ENCODE measurements around the gene EVL. TPM values are rescaled to one million over a fixed set of nuclear protein-coding genes. Genes with fewer than 3 reads are reported as not detected.

EVL gene
- total and polyA plus RNA-seq, 2 of the 8 experiments (the other 6 are each of a cell fraction or from before 2014, with no cell fraction given), result 30.7 to 64.6 TPM

GRCh38 chr14:100092832-100093231, 27.6 kb downstream of the EVL start:
- no peak overlapping the region for H3K4me3 ChIP-seq (ENCODE audit: extremely low read depth in 1 of 4, insufficient read depth in 2 of 4, low read depth in 3 of 4, low read length in 4 of 4)
- TF ChIP-seq RXRA (IDR thresholded peaks at IDR 0.05; ENCODE audit: insufficient read depth, low read depth, low read length) (no peak), KDM1A (IDR thresholded peaks at IDR 0.05; ENCODE audit: borderline replicate concordance, low read length) (no peak), PHF8 (conservative IDR thresholded peaks at IDR 0.05; ENCODE audit: low read depth, low read length) (no peak), RNF2 (IDR thresholded peaks at IDR 0.05; ENCODE audit: borderline replicate concordance, low read depth, low read length, missing control alignments, poor library complexity, severe bottlenecking) (no peak), CBX8 (IDR thresholded peaks at IDR 0.05; ENCODE audit: borderline replicate concordance, low read depth, low read length) (no peak), TBP (IDR thresholded peaks at IDR 0.05; ENCODE audit: low read depth, low read length) (no peak), CREB1 (IDR thresholded peaks at IDR 0.05) (no peak), RBBP5 (IDR thresholded peaks at IDR 0.05; ENCODE audit: borderline replicate concordance, low read depth, low read length) (no peak), RAD21 (IDR thresholded peaks at IDR 0.05 in 1 of 2, conservative IDR thresholded peaks at IDR 0.05 in 1 of 2; ENCODE audit: low read depth in 2 of 2, low read length in 2 of 2) (no peak), EP300 (IDR thresholded peaks at IDR 0.05; ENCODE audit: borderline replicate concordance in 1 of 2, low read depth in 2 of 2, low read length in 2 of 2) (no peak), FOSL1 (IDR thresholded peaks at IDR 0.05; ENCODE audit: insufficient read depth, low read depth, low read length) (no peak), GABPA (IDR thresholded peaks at IDR 0.05; ENCODE audit: borderline replicate concordance, insufficient read depth, low read length) (no peak)

More at GRCh38 chr14:100092832-100093231, 27.6 kb downstream of the EVL start:
- Histone ChIP-seq H3K4me2 (ENCODE audit: insufficient read depth in 1 of 2, low read depth in 2 of 2, low read length in 2 of 2) (no peak overlapping the region), H4K5ac (ENCODE audit: insufficient read length, low read depth, low read length) (no peak overlapping the region), H3K79me2 (ENCODE audit: control insufficient read depth in 1 of 2, insufficient read depth in 2 of 2, low read length in 2 of 2) (no peaks in the 10 kb centered on the region), H3K9me3 (ENCODE audit: insufficient read depth in 2 of 2, low read depth in 1 of 2, low read length in 1 of 2) (no peaks in the 10 kb centered on the region), H3K23me2 (ENCODE audit: low read depth, low read length) (no peaks in the 10 kb centered on the region), H2BK15ac (ENCODE audit: low read length) (no peak overlapping the region), H3K27me3 (replicated peaks in 1 of 4; ENCODE audit: control insufficient read depth in 3 of 4, extremely low read depth in 1 of 4, insufficient read depth in 3 of 4, low read length in 3 of 4) (no peaks in the 10 kb centered on the region), H3K36me3 (ENCODE audit: control insufficient read depth in 2 of 4, insufficient read depth in 4 of 4, low read length in 3 of 4) (peaks cover 0 to 5% (median 0%) of the 10 kb centered on the region in 4 experiments; a peak in 1 of 8 replicates), H3K79me1 (ENCODE audit: low read depth, low read length) (no peaks in the 10 kb centered on the region), H4K91ac (replicated peaks; ENCODE audit: insufficient read length, low read length) (no peak overlapping the region), H3K14ac (ENCODE audit: insufficient read length) (no peak overlapping the region), H3K18ac (ENCODE audit: extremely low read depth, low read length) (no peak overlapping the region), H2BK12ac (ENCODE audit: low read depth, low read length) (no peak overlapping the region), H3K9ac (replicated peaks in 1 of 4; ENCODE audit: extremely low read depth in 1 of 4, low read depth in 3 of 4, low read length in 3 of 4) (no peak overlapping the region), H3K4me1 (replicated peaks in 1 of 4; ENCODE audit: control insufficient read depth in 3 of 4, insufficient read depth in 4 of 4, low read length in 3 of 4) (no peaks in the 10 kb centered on the region), H3K23ac (ENCODE audit: insufficient read length) (no peak overlapping the region), H2BK5ac (ENCODE audit: low read depth, low read length) (no peak overlapping the region), H4K20me1 (replicated peaks in 1 of 2; ENCODE audit: control insufficient read depth in 1 of 2, insufficient read depth in 2 of 2, low read length in 2 of 2) (peaks cover 0 to 1% of the 10 kb centered on the region in 2 experiments), H3K56ac (replicated peaks; ENCODE audit: insufficient read length, low read depth, low read length) (no peak overlapping the region), H2BK20ac (ENCODE audit: low read length) (no peak overlapping the region), H4K8ac (ENCODE audit: extremely low read depth, insufficient read depth, low read length) (no peak overlapping the region), H2BK120ac (replicated peaks; ENCODE audit: low read depth, low read length) (no peak overlapping the region), H2AFZ (ENCODE audit: low read length) (no peak overlapping the region), H3K4ac (replicated peaks; ENCODE audit: insufficient read length, low read depth, low read length) (no peak overlapping the region), H3K27ac (ENCODE audit: low read depth, low read length) (no peak overlapping the region), H2AK5ac (ENCODE audit: low read depth, low read length) (no peak overlapping the region)
- FAIRE-seq (no peak), DNase-seq (ENCODE audit: low read depth in 1 of 2, low spot score in 2 of 2) (no peak)
- CTCF ChIA-PET (ENCODE audit: partially characterized antibody), result interaction anchor here (0.7 to 1.4 kb wide), 5 partner anchors 9 to 62 kb away, joined by 3 read pairs; no protein-coding TSS in a partner anchor
- POLR2A ChIA-PET (ENCODE audit: partially characterized antibody), result no interaction called here
- 94% methylated on average over 1 of the region's 1 CpG; no CpG with 5 or more reads in 1 of the 2 experiments for WGBS, 2 experiments (ENCODE audit: extremely low coverage in 1 of 2, insufficient coverage in 1 of 2, insufficient read length in 1 of 2, insufficient replicate concordance in 2 of 2, low coverage in 1 of 2, low lambda C conversion rate in 2 of 2, missing lambda C conversion rate in 1 of 2)

Measured in H1 (cell line).